HepG2 (cell line): ENCODE results near the gene STYK1. TPM values are rescaled to one million over a fixed set of nuclear protein-coding genes. Genes with fewer than 3 reads are reported as not detected.

Experiments used
- AGO2 ChIP-seq: fragments of 200-400 bp; formaldehyde crosslinking; optimal IDR thresholded peaks from 2 replicates; pipeline ENCODE3; 2017; ENCODE audit warnings: mild to moderate bottlenecking, low read depth, low read length, moderate library complexity
- FOSL1 ChIP-seq: sonication (generic); formaldehyde crosslinking; IDR thresholded peaks from 2 replicates; pipeline ENCODE4 v1.9.0; 2021; ENCODE audit warnings: missing genetic modification reagents, borderline replicate concordance
- FOXK1 ChIP-seq: sonication (generic); formaldehyde crosslinking; IDR thresholded peaks from 2 replicates; pipeline ENCODE4 v1.4.0; 2020; ENCODE audit warnings: low read depth, missing genetic modification reagents, borderline replicate concordance
- FOXK2 ChIP-seq: fragments of 450-650 bp; IDR thresholded peaks from 2 replicates; pipeline ENCODE4 v1.6.1; 2016
- GTF2F1 ChIP-seq: fragments of 150-350 bp; IDR thresholded peaks from 2 replicates; pipeline ENCODE4 v1.6.1; 2014; ENCODE audit warnings: low read length
- HOXA7 ChIP-seq: sonication (generic); formaldehyde crosslinking; IDR thresholded peaks from 2 replicates; pipeline ENCODE4 v1.8.1; 2022; ENCODE audit warnings: mild to moderate bottlenecking, missing genetic modification reagents, moderate library complexity
- MEF2D ChIP-seq: sonication (generic); formaldehyde crosslinking; IDR thresholded peaks from 2 replicates; pipeline ENCODE4 v1.5.1; 2020; ENCODE audit warnings: mild to moderate bottlenecking, missing genetic modification reagents
- NAIF1 ChIP-seq: sonication (generic); formaldehyde crosslinking; IDR thresholded peaks from 2 replicates; pipeline ENCODE4 v1.5.0; 2020; ENCODE audit warnings: mild to moderate bottlenecking, missing genetic modification reagents, borderline replicate concordance
- PLRG1 ChIP-seq: fragments of 450-650 bp; conservative IDR thresholded peaks from 2 replicates; pipeline ENCODE4 v1.6.1; 2016
- RXRB ChIP-seq: IDR thresholded peaks from 2 replicates; pipeline ENCODE4 v1.6.1; 2016; ENCODE audit warnings: borderline replicate concordance, missing genetic modification reagents, missing compliant biosample characterization
- TBX3 ChIP-seq: fragments of 450-650 bp; IDR thresholded peaks from 2 replicates; pipeline ENCODE4 v1.6.1; 2017; ENCODE audit warnings: antibody characterized with exemption, mild to moderate bottlenecking, inconsistent platforms, borderline replicate concordance
- ZKSCAN1 ChIP-seq: fragments of 150-350 bp; IDR thresholded peaks from 2 replicates; pipeline ENCODE4 v1.6.1; 2014; ENCODE audit warnings: low read length
- ZNF136 ChIP-seq: sonication (generic); formaldehyde crosslinking; IDR thresholded peaks from 2 replicates; pipeline ENCODE4 v1.8.1; 2022; ENCODE audit warnings: low read depth, mild to moderate bottlenecking, moderate library complexity, missing genetic modification reagents
- ZNF232 ChIP-seq: sonication (generic); formaldehyde crosslinking; IDR thresholded peaks from 2 replicates; pipeline ENCODE4 v1.4.0; 2020; ENCODE audit warnings: missing genetic modification reagents, borderline replicate concordance
- ZNF430 ChIP-seq: sonication (generic); formaldehyde crosslinking; IDR thresholded peaks from 2 replicates; pipeline ENCODE4 v1.9.0; 2021; ENCODE audit warnings: mild to moderate bottlenecking, missing genetic modification reagents
- ZNF432 ChIP-seq: sonication (generic); formaldehyde crosslinking; IDR thresholded peaks from 2 replicates; pipeline ENCODE4 v1.5.0; 2020; ENCODE audit warnings: missing genetic modification reagents, mild to moderate bottlenecking, borderline replicate concordance
- ZNF484 ChIP-seq: sonication (generic); formaldehyde crosslinking; IDR thresholded peaks from 2 replicates; pipeline ENCODE4 v1.5.1; 2020; ENCODE audit warnings: mild to moderate bottlenecking, low read depth, missing genetic modification reagents, borderline replicate concordance
- ZNF562 ChIP-seq: sonication (generic); formaldehyde crosslinking; IDR thresholded peaks from 2 replicates; pipeline ENCODE4 v1.8.0; 2022; ENCODE audit warnings: missing genetic modification reagents, borderline replicate concordance
- ZNF567 ChIP-seq: sonication (generic); formaldehyde crosslinking; IDR thresholded peaks from 2 replicates; pipeline ENCODE4 v1.8.1; 2023; ENCODE audit warnings: mild to moderate bottlenecking, missing genetic modification reagents, borderline replicate concordance
- ZNF607 ChIP-seq: sonication (generic); formaldehyde crosslinking; IDR thresholded peaks from 2 replicates; pipeline ENCODE4 v1.5.1; 2020; ENCODE audit warnings: missing genetic modification reagents, mild to moderate bottlenecking, borderline replicate concordance
- polyA plus RNA-seq, 8 experiments: library from polyadenylated mRNA; depleted of rRNA in 3 of 8; stranded (reverse) in 7 of 8; unstranded in 1 of 8; fragments of >200 nt; fragmentation: Illumina TruSeq in 4 of 8; extraction: Trizol in 4 of 8; gene quantifications; 2 replicates each; pipeline versions ENCODE4 v1.2.1 to v1.2.3, GENCODE V29; 2011 to 2016; ENCODE audit warnings: low read depth in 4 of 8, missing spikeins in 1 of 8, mixed read lengths in 1 of 8; ENCODE audit not compliant: insufficient read depth in 1 of 8
- total RNA-seq, 5 experiments: library from RNA; depleted of rRNA; stranded (reverse); fragments of >200 nt; fragmentation: Illumina TruSeq; extraction: Trizol; gene quantifications; 2 replicates each; pipeline ENCODE4 v1.2.3, GENCODE V29; 2016; ENCODE audit warnings: low read depth in 1 of 5
- TF ChIP-seq, protein P1 (sequence below): sonication (generic); formaldehyde crosslinking; IDR thresholded peaks from 2 replicates; pipeline ENCODE4 v1.5.1; 2020; ENCODE audit warnings: mild to moderate bottlenecking, missing genetic modification reagents
- TF ChIP-seq, protein P2 (sequence below): sonication (generic); formaldehyde crosslinking; IDR thresholded peaks from 2 replicates; pipeline ENCODE4 v1.4.0; 2020; ENCODE audit warnings: missing genetic modification reagents, borderline replicate concordance
- TF ChIP-seq, protein P3 (sequence below): sonication (generic); formaldehyde crosslinking; IDR thresholded peaks from 2 replicates; pipeline ENCODE4 v1.4.0; 2020; ENCODE audit warnings: missing genetic modification reagents
- TF ChIP-seq, protein P4 (sequence below): sonication (generic); formaldehyde crosslinking; IDR thresholded peaks from 2 replicates; pipeline ENCODE4 v1.8.0; 2022; ENCODE audit warnings: mild to moderate bottlenecking, missing genetic modification reagents, borderline replicate concordance

The STYK1 gene
- total and polyA plus RNA-seq, 2 of the 13 experiments (the other 11 are each of a cell fraction or from before 2014, with no cell fraction given) = not detected

DNA sequence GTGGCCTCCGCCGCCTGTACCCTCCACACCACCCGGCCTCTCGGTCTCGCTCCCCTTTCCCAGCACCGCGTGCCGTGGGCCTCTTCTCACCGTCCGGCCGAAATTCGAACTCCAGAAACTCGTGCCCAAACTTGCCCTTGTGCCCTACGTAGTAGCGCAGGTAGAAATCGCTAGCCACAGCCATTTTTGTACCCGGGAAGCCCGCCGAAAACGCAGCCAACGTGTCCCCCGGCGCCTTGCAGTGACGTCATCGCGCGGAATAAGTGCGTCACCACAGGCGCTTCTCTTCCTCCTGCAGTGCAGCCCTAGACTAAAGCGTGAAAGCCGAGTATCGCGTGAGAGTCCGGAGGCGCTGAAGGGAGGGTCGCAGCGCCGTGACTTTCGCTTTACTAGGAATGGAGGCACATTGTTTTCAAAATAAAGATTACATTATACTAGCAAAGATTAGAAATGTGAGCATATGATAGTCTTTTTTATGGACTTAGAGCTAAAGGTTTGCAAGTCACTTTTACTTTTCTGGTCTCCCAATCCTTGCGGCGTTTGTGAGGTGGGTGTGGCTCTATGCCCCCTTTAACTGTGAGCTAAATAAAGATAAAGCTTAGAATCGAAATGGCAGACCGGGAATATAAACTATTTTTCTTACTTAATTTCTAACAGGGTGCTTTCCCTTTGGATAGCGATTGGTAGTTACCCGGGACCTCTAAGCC is 60.4 kb downstream of the STYK1 start, which contains the start of gene MAGOHB (continued):
- TF ChIP-seq, protein P1, sequence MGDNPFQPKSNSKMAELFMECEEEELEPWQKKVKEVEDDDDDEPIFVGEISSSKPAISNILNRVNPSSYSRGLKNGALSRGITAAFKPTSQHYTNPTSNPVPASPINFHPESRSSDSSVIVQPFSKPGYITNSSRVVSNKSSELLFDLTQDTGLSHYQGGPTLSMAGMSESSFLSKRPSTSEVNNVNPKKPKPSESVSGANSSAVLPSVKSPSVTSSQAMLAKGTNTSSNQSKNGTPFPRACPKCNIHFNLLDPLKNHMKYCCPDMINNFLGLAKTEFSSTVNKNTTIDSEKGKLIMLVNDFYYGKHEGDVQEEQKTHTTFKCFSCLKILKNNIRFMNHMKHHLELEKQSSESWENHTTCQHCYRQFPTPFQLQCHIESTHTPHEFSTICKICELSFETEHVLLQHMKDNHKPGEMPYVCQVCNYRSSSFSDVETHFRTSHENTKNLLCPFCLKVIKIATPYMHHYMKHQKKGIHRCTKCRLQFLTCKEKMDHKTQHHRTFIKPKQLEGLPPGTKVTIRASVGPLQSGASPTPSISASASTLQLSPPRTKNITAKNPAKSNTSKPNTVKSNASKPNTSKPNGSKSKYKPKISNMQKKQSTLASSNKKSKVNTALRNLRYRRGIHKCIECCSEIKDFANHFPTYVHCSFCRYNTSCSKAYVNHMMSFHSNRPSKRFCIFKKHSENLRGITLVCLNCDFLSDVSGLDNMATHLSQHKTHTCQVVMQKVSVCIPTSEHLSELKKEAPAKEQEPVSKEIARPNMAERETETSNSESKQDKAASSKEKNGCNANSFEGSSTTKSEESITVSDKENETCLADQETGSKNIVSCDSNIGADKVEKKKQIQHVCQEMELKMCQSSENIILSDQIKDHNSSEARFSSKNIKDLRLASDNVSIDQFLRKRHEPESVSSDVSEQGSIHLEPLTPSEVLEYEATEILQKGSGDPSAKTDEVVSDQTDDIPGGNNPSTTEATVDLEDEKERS = no peak
- TF ChIP-seq, protein P2, sequence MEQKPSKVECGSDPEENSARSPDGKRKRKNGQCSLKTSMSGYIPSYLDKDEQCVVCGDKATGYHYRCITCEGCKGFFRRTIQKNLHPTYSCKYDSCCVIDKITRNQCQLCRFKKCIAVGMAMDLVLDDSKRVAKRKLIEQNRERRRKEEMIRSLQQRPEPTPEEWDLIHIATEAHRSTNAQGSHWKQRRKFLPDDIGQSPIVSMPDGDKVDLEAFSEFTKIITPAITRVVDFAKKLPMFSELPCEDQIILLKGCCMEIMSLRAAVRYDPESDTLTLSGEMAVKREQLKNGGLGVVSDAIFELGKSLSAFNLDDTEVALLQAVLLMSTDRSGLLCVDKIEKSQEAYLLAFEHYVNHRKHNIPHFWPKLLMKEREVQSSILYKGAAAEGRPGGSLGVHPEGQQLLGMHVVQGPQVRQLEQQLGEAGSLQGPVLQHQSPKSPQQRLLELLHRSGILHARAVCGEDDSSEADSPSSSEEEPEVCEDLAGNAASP (CRISPR knock-in tag) = peak; percentile 63; the same call in 1 of the 2 replicates
- TF ChIP-seq AGO2 (no peak), ZNF432 (CRISPR knock-in tag) (no peak), ZNF136 (CRISPR knock-in tag) (0 out of 2 replicates have a peak, but pooled peaks have one; percentile 30), ZNF232 (no peak; the same call in 1 of the 2 replicates), ZNF562 (no peak), RXRB (peak; percentile 64; the same call in 1 of the 2 replicates), ZNF607 (CRISPR knock-in tag) (no peak), ZNF430 (CRISPR knock-in tag) (peak; percentile 83; the same call in 1 of the 2 replicates), TBX3 (peak; percentile 40; the same call in 1 of the 2 replicates), HOXA7 (CRISPR knock-in tag) (no peak), GTF2F1 (no peak), FOXK1 (CRISPR knock-in tag) (peak; percentile 95; the same call in 1 of the 2 replicates), ZNF484 (CRISPR knock-in tag) (no peak), ZNF567 (CRISPR knock-in tag) (no peak), MEF2D (peak; percentile 25; the same call in 1 of the 2 replicates), NAIF1 (CRISPR knock-in tag) (0 out of 2 replicates have a peak, but pooled peaks have one; percentile 33), FOSL1 (CRISPR knock-in tag) (no peak), FOXK2 (no peak), PLRG1 (no peak), ZKSCAN1 (no peak)
- TF ChIP-seq, protein P3, sequence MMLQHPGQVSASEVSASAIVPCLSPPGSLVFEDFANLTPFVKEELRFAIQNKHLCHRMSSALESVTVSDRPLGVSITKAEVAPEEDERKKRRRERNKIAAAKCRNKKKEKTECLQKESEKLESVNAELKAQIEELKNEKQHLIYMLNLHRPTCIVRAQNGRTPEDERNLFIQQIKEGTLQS (CRISPR knock-in tag) = peak; percentile 84
- TF ChIP-seq, protein P4, sequence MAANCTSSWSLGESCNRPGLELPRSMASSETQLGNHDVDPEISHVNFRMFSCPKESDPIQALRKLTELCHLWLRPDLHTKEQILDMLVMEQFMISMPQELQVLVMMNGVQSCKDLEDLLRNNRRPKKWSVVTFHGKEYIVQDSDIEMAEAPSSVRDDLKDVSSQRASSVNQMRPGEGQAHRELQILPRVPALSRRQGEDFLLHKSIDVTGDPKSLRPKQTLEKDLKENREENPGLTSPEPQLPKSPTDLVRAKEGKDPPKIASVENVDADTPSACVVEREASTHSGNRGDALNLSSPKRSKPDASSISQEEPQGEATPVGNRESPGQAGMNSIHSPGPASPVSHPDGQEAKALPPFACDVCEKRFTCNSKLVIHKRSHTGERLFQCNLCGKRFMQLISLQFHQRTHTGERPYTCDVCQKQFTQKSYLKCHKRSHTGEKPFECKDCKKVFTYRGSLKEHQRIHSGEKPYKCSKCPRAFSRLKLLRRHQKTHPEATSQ (CRISPR knock-in tag) = peak; percentile 45; the same call in 1 of the 2 replicates
